Activated CD4-positive, alpha-beta T cell treated with anti-CD3 and anti-CD28 coated beads, Interleukin-10, Interleukin-2, amounts not matched to agents 100 ng/mL and 50 ng/mL, durations not matched to agents 16 hours and 8 hours (primary cell): ENCODE measurements around the gene PRKAG2.
"Not testable (repeated sequence)": the region's sequence is repeated elsewhere in the genome, so short reads cannot be mapped to it uniquely, and the experiment has no call there.

Experiments
- DNase-seq: peaks from one replicate; pipeline ENCODE4 v3.0.0-alpha.2; 2020

The PRKAG2 gene

GRCh38 chr7:151782256-151782597, 94.7 kb downstream of the PRKAG2 start:
- DNase-seq: not testable (repeated sequence)

- DNase-seq: no peak
Measured at GRCh38 chr7:151781161-151781845, 95.6 kb downstream of the PRKAG2 start.

GRCh38 chr7:151780631-151781030, 96.3 kb downstream of the PRKAG2 start:
- DNase-seq: no peak

- DNase-seq: no peak
Measured at GRCh38 chr7:151779678-151780077, 97.2 kb downstream of the PRKAG2 start.

- no peak for DNase-seq
Measured at GRCh38 chr7:151779255-151779654, 97.7 kb downstream of the PRKAG2 start.

- no peak for DNase-seq
Measured at GRCh38 chr7:151777908-151778670, 98.8 kb downstream of the PRKAG2 start.

- no peak for DNase-seq
Measured at GRCh38 chr7:151777495-151777880, 99.4 kb downstream of the PRKAG2 start.

GRCh38 chr7:151776876-151777494, 99.9 kb downstream of the PRKAG2 start:
- no peak for DNase-seq

GRCh38 chr7:151776446-151776845, 100.5 kb downstream of the PRKAG2 start:
- no peak for DNase-seq

GRCh38 chr7:151775547-151776443, 101.1 kb downstream of the PRKAG2 start:
- no peak for DNase-seq

- DNase-seq: no peak
Measured at GRCh38 chr7:151774951-151775350, 102.0 kb downstream of the PRKAG2 start.

- no peak for DNase-seq
Measured at GRCh38 chr7:151773797-151774196, 103.1 kb downstream of the PRKAG2 start.

GRCh38 chr7:151770232-151770631, 106.7 kb downstream of the PRKAG2 start:
- DNase-seq: no peak

GRCh38 chr7:151769188-151769821, 107.6 kb downstream of the PRKAG2 start:
- peak; percentile 61 for DNase-seq

GRCh38 chr7:151768805-151769187, 108.1 kb downstream of the PRKAG2 start:
- no peak for DNase-seq

GRCh38 chr7:151767557-151767956, 109.4 kb downstream of the PRKAG2 start:
- peak; percentile 54 for DNase-seq

- DNase-seq: no peak
Measured at GRCh38 chr7:151764056-151764920, 112.6 kb downstream of the PRKAG2 start.

GRCh38 chr7:151763420-151763984, 113.4 kb downstream of the PRKAG2 start:
- DNase-seq: no peak

- DNase-seq: no peak
Measured at GRCh38 chr7:151762583-151763245, 114.2 kb downstream of the PRKAG2 start.

GRCh38 chr7:151761957-151762356, 115.0 kb downstream of the PRKAG2 start:
- no peak for DNase-seq

- DNase-seq: no peak
Measured at GRCh38 chr7:151761231-151761630, 115.7 kb downstream of the PRKAG2 start.
